Stimulated activated CD8-positive, alpha-beta memory T cell treated with anti-CD3 and anti-CD28 coated beads, Interleukin-2, amount 100 ng/mL, for 1 hour (primary cell): ENCODE results near the gene PRICKLE2.

ENCODE experiments used
- DNase-seq, 2 donors: peaks; one replicate each; pipeline ENCODE4 v3.0.0-alpha.2; 2020; ENCODE audit warnings: low read depth in 2 of 2

PRICKLE2 gene

DNA sequence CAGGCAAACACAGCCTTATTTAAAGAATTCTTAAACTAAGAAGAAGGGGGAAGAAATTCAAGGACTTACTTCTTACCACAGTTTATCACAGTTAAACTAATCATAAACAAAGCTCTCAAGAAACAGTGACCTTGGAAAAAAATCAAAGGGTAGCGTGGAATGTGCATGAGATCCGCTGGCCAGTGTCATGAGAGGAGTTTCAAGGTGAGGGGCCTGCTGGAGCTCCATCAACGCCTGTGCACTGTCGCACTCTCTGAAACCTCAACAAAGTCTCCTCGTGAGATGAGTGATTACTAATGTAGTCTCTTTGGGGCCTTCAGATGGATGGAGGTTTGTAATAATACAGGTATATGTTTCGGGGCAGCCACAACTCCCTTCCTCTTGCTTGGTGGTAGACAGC lies 28.4 kb upstream of the PRICKLE2 start:
- DNase-seq: no peak

GRCh38 chr3:64251019-64251418 lies 25.8 kb upstream of the PRICKLE2 start:
- no peak for DNase-seq

- DNase-seq: no peak
Observed at GRCh38 chr3:64247991-64248646, 22.9 kb upstream of the PRICKLE2 start.

- DNase-seq: no peak
Observed at GRCh38 chr3:64244011-64244942, 19.0 kb upstream of the PRICKLE2 start.

DNA sequence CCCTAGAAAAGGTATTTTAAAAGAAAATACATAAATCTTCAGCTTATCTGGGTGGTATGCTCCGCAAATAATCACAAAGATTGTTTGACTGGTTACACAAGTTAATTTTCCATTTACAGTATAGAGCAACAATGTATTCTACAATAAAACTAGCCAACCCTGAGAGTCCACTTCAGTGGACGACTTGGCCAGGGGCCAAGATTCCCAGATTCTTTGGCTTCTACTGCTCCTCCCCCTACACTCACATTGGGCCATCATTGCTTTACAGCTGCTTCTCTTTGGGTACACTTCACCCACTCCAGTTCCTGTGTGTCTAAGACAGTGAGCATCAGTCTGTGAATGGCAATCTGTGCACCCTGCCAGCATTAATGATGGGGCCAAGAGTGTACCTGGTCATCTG lies 17.2 kb upstream of the PRICKLE2 start:
- no peak for DNase-seq

GRCh38 chr3:64240959-64241358 lies 15.7 kb upstream of the PRICKLE2 start:
- DNase-seq: no peak

- no peak for DNase-seq
Observed at GRCh38 chr3:64240396-64240795, 15.1 kb upstream of the PRICKLE2 start.

GRCh38 chr3:64239841-64240240 lies 14.6 kb upstream of the PRICKLE2 start:
- DNase-seq: no peak

DNA sequence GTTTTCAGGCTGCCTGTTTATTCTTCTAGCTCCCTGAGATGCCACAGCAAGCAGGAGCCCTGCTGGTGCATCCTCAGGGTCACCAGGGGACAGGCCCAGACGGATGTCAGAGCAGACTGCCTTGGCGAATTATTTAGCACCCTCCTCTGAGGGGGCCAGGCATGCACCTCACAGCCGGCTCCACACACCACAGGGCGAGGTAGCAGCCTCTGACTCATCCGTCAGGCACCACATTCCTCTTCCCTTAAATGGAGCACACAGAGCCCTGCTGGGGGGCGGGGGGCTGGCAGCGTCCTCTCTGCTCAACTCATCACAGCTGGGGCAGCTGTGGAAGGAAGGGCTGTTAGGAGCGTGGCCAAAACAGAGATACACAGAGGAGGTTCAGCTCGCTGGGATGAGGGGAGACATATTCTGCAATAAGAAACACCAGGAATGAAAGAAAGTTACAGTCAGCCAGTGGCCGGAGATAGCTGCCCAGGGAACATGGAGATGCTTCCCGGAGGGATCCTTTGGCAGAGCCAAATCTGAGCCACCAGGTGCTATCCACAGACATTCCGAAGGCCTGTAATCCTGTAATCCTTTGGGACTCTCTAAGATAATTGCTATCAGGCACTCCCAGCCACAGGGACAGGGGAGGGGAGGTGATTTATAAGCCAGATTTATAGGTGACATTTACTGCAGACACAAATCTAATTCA lies 13.9 kb upstream of the PRICKLE2 start:
- DNase-seq: no peak

DNA sequence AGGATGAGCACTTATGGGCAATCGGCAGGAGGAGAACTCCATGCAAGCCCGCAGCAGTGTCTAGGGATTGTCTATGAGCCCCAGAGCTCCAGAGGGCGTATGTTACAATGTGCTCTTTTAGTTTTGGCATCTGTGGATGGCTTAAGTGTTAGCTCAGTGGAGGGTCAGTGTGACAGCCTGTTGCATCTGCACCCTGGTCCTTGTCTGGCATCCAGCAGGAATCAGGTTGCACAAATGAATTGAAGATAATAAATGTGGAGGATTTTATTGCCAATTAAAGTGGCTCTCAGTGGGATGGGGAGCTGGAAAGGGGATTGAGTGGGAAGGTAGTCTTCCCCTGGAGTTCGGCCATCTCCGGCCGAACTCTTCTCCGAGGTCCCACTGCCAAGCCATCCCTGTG lies 11.8 kb upstream of the PRICKLE2 start:
- DNase-seq: no peak

GRCh38 chr3:64235605-64236004 lies 10.3 kb upstream of the PRICKLE2 start:
- DNase-seq: no peak

DNA sequence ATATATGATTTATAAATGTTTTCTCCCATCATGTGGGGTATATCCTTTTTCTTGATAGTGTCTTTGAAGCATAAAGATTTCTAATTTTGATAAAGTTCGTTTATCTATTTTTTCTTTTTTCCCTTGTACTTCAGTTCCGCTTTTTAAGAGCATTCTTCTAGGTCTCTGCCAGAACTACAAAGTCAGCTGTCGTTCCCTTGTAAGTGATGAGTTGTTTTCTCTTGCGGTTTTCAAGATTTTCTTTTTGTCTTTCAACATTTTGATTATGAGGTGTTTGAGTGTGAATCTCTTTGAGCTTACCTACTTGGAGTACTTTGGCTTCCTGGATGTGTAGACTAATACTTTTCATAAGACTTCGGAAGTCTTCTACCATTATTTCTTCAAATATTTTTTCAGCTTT lies 9.3 kb upstream of the PRICKLE2 start:
- DNase-seq: no peak

GRCh38 chr3:64232821-64233220 lies 7.6 kb upstream of the PRICKLE2 start:
- no peak for DNase-seq

- no peak for DNase-seq
Observed at GRCh38 chr3:64229903-64230302, 4.6 kb upstream of the PRICKLE2 start.

DNA sequence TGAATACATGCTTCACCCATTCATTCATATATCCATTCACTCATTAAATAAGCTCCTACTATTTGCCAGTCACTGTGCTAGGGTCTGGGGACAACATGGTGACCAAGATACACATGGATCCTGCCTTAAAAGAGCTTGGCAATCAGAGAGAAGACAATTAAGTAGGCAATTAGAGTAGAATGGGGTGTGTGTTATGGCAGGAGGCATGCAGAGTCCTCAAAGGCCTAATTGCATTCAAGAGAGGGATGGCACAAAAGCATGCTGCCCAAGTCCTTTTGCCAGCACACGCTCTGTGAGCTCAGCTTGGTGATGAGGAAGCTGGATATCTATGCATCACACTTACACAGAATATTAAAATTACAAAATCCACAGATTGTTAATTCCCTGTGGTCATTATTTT lies 2.8 kb upstream of the PRICKLE2 start:
- DNase-seq: no peak

- no peak for DNase-seq
Observed at GRCh38 chr3:64226730-64227129, 1.5 kb upstream of the PRICKLE2 start.

DNA sequence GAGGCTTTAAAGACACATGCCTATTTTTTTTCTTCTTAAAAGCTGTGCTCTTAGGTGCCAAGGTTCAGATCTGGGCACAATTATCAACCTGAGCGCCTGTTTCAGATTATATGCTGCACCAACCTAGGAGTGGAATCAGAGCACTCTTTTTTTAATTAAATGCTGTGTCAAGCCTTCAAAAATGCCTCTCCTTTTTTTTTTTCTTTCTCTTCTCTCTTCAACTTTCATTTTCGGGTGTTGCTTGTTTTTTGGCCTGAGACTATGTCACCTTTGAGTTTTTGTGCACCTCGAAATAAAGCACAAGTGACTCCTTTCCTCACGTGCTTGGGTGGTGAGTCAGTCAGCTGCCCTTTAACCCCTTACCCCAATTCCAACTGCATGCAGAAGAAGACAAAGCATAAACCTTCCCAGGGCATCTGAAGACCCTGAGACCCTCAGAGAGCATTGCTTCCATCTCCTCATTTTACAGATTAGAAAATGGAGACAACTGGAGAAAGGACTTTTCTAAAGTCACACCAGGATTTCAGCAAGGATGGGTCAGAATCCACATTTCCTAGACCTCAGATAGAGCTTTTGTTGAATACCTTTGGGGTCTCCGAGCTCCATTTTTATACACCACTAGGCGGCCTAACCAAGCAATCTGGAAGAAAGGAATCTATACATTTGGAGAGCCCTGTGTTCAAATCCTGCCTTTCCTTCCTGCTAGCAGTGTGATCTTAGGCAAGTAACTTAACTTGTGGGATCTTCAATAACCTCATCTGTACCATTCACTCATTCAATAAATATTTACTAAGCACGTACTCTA lies 631 bp upstream of the PRICKLE2 start:
- no peak for DNase-seq

- DNase-seq: no peak
Observed at GRCh38 chr3:64223791-64224745, 1.2 kb downstream of the PRICKLE2 start.

DNA sequence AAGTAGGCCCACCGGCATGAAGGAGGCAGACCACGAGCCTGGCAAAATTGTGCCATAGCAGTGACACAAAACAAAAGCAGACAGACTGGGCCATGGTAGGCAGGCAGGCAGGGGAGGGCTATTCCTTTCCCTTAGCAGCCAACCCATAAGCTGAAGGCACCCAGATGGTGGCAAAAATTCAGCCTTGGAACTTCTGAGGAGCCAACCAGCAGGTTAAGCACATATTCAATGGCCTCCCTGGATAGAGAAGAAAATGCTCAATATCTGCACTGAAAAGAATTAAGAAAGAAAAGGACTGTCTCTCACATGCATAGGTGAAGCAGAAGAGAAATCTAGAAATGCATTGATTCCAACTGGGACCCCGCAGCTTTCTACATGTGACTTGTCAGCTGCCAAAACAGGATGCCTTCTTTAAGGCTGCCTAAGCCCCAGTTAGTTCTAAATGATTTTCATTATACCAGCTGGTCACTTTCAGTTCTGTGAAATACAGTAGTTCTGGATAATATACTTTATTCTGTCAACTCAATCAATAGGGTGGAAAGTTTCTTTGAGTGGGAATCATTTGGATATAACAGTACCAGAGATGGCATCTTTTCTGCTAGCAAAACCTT lies 2.7 kb downstream of the PRICKLE2 start:
- DNase-seq: no peak

DNA sequence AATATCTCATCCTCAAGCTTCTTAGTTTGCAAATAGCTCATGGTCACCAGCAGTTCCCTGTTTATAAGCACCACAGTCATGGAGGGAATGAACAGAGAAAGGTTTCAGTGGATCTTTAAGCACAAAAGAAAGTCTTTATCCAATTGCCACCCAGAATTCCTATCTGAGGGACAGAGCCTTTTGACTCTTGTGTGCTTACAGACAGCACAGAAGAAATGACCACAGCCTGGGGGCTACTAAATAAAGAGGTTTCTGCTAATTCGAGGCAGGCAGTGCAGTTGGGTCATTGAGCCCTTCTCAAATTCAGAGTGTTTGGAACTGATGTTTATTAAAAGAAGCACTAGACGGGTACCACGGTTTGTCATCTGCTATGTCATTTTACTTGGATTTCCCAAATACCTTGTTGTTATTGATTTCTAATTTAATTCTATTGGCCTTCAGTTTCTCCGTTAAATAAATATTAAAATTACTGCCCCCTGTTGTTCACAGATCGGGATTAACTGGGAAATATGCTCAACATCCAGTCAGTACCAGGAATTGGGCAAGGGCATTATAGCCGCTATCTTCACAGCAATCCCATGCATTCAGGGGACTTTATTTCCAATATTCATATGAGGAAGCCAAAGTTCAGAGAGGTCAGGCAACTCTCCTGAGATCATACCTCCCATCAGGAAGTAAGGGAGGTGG lies 3.6 kb downstream of the PRICKLE2 start:
- no peak for DNase-seq
